Stimulated activated CD4-positive, alpha-beta T cell treated with anti-CD3 and anti-CD28 coated beads, Interleukin-2, amount 100 ng/mL, for 48 hours (primary cell): ENCODE results near the gene MRPL52.
"Not testable (repeated sequence)": the region's sequence is repeated elsewhere in the genome, so short reads cannot be mapped to it uniquely, and the experiment has no call there.

Experiments
- DNase-seq, 2 donors: peaks; one replicate each; pipeline ENCODE4 v3.0.0-alpha.2; 2020

The MRPL52 gene

DNA sequence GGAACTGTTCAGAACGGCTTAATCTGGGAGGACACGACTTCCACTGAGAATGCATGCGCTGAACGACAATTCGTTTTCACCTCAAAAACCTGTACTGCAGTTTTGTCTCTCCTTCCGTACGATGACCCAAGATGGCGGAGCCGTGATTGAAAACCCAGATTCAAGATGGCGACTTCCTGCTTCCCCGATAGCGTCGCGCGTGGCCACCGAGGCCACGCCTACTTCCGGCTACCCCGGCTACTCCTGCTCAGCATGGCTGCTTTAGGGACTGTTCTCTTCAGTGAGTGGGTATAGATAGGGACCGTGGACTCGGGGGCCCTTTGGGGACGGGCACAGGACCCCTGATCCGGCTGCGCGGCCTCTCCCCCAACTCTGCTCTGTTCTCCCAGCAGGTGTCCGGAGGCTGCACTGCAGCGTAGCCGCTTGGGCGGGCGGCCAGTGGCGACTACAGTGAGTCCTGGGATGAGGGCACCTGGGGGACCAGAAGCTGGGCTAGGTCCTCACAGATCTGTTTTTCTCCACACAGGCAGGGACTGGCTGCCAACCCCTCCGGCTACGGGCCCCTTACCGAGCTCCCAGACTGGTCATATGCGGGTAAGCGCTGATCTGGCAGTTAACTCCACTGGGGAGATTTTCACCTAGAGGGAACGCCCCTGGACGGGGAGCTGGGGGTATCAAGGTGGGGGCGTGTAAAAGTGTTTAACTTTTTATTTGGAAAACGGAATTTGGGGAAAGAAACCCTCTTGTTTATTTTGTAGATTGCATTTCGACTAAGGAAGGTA lies at the start of gene MRPL52:
Gene MRPL52, plus strand, starts transcription at position 227 of the 782 bp plus-strand sequence. Its CDS starts 26 bp downstream, at position 253.
- DNase-seq, result peak; percentile 82 to 84

DNA sequence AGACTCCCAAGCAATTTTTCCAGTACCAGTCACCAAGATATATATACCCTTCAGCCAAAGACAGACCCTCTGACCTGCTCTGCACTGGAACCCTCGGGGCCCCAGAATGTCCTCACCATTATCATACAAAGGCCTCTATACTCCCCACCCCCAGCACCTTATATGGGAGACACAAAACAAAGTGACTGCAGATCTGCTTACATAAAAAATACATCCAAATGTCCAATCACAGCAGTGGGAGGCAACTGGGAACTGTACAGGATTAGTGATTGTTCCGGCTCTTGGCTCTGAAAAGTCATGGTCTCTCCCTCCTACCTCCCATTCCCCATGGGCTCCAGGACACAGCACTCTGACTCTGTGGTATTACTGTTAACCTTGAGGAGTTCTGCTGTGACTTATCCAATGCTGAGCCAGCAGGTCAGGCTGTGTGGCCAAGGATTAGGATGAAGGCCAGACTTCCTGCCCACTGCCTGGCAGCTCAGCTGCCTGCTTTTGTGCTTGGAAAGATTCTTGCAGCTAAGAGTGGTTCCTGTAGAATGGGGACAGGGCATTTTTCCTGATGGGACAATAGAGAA lies 49.5 kb upstream of the MRPL52 start:
- no peak for DNase-seq

DNA sequence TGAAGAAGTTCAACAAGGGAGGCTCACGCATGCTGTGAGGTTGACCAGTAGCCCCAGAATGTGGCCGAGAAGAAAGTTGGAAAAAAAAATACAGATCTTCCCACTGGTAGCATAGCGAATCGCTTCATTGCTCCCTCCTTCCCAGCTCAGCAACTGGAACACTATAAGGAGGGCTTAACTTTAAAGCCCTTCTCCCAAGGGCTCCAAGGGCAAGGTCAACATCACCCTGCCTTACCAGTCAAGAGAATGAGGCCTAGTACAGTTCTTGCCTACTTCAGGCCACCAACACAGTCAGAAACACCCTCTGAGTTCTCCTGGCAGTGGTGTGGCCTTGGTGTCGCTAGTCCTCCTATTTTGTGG lies 48.8 kb upstream of the MRPL52 start:
- DNase-seq, result no peak

DNA sequence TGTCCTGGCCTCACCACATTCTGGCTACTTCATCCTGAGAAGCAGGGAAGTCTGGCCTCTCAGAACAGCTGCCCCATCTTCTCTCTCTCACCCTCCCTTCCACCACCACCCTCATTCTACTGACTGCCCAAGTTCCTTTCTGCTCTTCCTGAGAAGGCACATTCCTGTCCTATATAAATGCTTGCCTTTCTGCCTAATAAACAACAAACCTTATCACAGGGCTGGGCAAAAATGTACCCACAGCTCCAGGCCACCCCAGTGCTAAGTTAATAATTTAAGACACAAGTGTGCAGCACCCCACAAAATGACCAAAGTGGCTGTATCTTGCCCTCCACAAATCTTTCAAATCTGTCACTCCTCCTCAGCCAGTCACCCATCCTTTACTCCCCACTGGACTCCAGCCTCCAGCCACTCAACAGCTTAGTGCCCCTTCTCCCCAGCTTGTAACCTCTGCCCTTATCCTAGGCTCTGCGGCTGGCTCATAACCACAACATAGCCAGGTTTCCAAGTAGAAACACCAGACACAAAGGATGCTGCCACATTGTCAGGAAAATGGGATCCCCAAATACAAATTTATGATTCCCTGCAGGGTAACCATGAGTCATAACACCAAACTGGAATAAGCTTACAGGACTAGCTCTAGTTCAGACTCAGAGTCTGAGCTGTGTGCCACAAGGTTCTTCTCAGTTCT lies 48.2 kb upstream of the MRPL52 start:
- DNase-seq, result no peak

DNA sequence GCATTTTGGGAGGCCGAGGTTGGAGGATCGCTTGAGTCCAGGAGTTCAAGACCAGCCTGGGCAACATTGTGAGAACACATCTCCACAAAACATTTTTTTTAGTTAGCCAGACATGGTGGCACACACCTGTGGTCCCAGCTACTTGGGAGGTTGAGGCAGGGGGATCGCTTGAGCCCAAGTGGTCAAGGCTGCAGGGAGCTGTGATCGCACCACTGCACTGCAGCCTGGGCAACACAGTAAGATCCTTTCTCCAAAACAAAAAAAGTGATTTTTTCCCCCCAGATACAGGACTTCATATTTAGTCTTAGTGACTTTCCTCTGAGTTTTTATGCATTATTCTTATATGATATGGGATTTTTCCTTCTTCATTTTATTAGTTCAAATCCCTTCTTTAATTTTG lies 43.0 kb upstream of the MRPL52 start:
- DNase-seq, result no peak

DNA sequence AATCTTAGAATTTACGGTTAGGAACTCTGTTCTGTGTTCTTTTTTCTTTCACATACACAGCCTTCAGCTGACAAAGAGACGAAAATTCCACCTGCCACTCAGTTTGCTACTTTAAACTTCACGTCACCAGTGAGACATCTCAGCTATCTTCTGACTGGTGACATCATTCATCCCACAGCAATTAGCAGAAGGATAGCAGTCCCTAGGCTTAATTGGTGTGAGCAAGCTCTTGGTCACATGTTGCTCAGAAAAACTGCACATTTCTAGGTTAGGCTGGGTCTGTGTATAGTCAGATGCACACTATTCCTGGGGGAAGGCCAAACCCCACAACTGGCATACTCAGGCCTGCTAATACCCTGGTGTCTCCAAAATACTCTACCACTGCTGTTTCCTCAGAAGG lies 38.4 kb upstream of the MRPL52 start:
- DNase-seq, result no peak

DNA sequence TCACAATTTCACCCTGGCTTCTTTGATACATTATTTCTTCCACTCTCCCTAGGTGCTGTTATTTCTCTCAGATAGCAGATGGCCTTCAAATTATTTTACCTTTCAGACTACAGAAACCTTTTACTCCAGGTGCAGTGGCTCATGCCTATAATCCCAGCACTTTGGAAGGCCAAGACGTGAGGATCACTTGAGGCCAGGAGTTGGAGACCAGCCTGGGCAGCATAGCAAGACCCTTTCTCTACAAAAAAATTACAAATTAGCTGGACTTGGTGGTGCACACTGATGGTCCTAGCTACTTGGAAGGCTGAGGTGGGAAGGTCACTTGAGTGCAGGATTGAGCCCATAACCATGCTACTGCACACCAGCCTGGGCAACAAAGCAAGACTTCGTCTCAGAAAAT lies 37.5 kb upstream of the MRPL52 start:
- DNase-seq, result no peak

DNA sequence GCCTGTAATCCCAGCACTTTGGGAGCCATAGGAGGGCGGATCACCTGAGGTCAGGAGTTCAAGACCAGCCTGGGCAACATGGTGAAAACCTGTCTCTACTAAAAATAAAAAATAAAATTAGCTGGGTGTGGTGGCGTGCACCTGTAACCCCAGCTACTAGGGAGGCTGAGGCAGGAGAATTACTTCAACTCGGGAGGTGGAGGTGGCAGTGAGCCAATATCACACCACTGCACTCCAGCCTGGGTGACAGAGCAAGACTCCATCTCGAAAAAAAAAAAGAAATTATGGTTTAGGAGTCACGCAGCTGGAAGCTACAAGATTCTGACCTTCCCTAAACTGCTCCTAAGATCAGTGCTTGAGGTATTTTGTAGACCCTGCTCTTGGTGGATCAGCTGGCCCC lies 36.1 kb upstream of the MRPL52 start:
- not testable (repeated sequence) for DNase-seq

DNA sequence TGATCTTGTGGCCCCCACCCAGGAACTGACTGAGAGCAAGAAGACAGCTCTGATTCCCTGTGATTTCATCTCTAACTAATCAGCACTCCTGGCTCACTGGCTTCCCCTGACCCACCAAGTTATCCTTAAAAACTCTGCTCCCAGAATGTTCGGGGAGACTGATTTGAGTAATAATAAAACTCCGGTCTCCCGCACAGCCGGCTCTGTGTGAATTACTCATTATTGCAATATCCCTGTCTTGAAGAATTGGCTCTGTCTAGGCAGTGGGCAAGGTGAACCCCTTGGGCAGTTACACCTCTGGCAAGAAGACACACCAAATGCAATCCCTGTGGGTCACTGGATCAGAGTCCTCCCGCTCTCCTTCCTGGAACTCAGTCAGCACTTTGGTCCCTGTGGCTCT lies 35.7 kb upstream of the MRPL52 start:
- no peak for DNase-seq

DNA sequence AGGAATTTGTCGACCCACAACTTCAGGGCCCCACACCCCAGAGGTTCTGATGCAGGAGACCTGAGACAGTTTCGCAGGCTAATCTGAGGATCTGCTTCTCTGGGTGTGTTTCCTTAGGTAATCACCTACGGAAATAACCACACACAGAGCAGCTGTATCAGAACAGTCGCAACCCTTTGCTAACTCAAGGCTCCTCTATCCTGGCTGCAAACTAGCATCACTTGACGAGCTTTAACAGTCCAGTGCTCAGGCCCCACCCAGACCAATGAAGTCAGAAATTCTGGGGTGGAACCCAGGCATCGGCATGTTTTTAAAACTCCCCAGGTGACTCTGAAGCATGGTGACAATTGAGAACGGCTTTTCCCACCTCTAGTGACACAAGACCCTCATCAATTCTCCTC lies 35.1 kb upstream of the MRPL52 start:
- DNase-seq, result no peak

DNA sequence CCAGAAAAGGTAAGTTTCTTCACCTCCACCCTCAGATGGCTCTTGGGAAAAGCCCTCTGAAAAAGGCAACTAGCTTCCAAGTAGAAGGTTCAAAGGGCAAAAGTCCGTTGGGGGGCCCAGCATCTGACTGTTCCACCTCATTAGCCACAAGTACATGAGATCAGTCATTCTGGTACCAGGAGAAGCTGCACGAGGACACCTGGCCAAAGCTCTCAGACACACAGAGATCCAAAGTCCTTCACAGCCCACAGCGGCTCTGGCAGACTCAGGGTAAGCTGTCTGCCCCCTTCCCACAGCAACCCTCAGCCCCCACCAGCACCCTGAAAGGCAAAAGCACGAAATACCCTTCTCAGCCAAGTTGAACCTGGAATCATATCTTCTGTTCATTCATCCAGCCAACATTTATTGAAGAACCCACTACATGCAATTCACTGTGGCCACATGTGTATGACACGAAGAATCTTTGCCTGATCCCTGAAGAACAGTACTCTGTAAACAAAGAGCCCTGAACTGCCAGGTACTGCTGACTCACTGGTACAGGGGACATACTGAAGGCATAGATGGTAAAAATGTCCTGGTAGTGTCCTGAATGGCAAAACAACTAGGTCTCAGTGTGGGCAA lies 33.5 kb upstream of the MRPL52 start:
- DNase-seq, result no peak

DNA sequence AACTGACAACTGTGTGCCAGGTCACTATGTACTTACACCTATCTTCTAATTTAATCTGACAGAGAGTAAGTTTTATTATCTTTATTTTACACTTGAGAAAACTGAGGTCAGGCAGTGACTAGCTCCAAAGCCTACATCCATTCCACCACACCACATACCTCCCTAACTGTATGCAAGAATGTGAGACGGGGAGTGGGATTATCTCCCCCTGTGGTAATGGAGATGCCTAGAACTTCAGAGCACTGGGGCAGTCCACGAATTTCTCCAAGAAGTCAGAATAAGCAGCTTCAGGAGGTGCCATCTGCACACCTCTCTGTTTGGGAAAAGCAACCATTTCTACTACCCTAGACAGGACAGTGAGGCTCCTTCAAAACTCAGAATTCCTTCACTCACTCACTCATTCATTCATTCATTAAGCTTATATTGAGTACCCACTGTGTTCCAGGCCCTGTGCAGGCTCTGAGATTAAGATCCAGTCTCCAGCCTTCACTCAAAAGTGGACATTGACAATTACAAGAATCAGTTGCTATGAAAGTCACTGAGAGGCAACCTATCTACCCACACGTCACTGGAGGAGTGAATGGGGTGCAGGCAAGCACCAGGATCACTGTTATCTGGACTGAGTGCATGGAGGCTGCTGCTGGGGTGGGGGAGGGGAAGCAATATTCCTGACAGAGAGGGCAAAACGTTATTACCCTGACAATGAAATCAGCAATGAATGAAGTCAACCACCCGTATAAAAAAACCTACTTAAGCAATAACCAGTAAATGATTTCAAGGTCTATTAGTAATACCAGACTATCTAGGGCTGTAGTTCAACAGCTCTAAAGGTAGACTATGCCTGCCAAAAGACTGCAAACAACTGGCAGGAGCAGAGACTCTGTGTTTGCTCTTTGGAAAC lies 32.4 kb upstream of the MRPL52 start:
- DNase-seq, result no peak

DNA sequence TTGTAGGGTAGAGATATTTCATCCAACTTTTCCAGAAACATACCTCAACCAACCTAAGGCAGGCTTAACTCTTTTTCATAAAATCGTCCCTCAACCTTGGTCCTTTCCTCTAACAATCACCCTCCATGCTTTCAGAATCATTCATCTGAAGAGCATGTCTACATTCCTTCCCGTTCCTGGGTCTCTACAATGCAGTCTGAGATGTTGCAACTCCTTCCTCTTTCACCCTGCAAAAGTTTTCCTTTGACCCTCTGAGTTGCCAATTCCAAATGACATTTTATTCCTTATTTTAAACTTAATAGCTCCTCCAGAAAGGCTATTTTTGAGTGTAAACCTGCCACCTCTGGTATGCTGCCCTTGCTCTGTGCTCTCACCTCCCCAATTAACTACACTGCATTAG lies 31.2 kb upstream of the MRPL52 start:
- DNase-seq, result no peak

DNA sequence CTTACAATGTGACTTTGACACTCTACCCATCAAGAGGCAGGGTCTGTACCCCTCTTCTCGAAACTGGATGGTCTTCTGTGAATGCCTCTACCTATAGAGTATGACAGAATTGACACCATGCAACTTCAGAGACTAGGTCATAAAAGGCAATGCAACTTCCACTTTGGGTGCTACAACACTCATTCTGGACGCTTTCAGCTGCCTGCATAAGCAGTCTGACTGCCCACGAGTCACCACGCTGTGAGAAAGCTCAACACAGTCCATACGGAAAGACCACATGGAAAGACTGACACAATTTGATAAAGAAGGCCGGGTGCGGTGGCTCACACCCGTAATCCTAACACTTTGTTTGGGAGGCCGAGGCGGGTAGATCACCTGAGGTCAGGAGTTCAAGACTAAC lies 29.3 kb upstream of the MRPL52 start:
- no peak for DNase-seq

DNA sequence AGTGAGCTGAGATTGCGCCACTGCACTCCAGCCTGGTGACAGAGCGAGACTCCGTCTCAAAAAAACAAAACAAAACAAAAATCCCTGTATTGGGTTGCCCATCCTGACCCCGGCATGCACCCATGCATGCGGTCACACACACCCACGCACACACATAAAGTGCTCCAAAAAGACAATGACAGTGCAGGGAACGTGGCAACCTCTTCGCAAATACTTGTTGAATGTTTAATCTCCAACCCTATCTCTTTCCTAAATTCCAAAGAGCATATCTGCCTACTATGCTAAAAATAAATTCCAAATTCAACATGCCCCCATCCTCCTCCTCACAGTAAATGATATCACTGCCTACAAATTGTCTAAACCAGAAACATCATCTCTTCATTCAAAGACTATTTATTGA lies 28.0 kb upstream of the MRPL52 start:
- no peak for DNase-seq

DNA sequence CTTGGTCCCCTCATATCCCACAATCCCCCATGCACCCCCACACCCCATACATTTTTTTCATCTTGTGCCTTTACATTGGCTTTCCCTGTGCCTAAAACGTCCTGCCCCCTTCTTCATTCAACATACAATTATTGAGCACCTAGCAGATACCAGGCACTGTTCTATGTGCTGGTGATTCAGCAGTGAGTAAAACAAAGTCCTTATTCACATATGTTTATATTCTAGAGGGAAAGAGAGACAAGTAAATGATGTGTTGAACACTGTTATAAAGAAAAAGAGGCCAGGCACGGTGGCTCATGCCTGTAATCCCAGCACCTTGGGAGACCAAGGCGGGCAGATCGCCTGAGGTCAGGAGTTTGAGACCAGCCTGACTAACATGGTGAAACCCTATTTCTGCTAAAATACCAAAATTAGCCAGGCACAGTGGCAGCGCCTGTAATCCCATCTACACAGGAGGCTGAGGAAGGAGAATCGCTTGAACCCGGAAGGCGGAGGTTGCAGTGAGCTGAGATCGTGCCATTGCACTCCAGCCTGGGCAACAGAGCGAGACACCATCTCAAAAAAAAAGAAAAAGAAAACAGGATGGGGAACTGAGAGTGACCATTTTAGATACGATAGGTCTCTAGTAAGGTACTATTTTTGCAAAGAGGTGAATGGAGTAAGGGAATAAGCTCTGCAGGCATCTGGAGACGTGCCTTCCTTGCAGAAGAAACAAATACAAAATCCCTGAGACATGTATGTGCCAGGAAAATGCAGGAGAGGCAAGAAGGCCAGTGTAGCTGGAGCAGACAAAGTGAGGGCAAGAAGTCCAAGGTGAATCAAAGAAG lies 26.6 kb upstream of the MRPL52 start:
- no peak for DNase-seq

DNA sequence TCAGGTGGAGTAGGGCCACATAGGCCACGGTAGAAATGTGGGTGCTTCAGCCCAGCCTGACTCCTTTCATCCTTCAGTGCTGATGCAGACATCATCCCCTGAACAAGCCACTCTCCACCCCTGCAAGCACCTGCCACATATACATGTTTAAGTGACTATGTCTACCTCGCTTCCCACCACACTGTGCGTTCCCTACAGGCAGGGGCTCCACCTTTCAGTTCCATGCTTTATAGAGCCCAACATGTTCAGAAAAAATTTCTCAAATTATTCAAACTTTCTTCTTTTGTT lies 26.1 kb upstream of the MRPL52 start:
- DNase-seq, result no peak

DNA sequence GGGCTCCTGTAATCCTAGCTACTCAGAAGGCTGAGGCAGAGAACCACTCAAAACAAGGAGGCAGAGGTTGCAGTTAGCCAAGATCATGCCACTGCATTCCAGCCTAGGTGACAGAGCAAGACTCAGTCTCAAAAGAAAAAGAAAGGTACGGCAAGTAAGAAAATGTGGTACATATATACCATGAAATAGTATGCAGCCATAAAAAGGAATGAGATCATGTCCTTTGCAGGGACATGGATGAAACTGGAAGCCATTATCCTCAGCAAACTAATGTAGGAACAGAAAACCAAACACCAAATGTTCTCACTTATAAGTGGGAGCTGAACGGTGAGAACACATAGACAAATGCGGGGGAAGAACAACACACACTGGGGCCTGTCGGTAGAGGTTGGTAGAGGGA lies 24.5 kb upstream of the MRPL52 start:
- DNase-seq, result not testable (repeated sequence)

DNA sequence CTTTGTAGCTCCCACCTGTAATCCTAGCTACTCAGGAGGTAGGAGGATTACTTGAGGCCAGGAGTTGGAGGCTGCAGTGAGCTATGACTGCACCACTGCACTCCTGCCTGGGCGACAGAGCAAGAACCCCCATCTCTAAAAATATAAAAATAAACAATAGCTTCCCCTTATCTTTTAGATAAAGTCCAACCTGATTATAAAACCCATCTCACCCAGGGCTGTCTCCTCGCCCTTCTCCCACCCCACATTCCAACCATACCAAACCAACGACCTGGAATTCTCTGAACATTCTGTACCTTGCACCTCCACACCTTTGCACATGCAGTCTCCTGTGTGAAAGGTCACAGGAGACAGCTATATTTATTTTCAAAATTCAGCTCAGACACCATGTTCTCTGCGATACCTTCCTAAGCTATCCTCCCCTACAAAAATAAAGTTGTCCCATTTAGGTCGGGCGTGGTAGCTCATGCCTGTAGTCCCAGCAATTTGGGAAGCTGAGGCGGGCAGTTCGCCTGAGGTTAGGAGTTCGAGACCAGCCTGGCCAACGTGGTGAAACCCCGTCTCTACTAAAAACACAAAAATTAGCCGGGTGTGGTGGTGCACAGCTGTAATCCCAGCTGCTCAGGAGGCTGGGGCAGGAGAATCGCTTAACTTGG lies 22.1 kb upstream of the MRPL52 start:
- no peak for DNase-seq

DNA sequence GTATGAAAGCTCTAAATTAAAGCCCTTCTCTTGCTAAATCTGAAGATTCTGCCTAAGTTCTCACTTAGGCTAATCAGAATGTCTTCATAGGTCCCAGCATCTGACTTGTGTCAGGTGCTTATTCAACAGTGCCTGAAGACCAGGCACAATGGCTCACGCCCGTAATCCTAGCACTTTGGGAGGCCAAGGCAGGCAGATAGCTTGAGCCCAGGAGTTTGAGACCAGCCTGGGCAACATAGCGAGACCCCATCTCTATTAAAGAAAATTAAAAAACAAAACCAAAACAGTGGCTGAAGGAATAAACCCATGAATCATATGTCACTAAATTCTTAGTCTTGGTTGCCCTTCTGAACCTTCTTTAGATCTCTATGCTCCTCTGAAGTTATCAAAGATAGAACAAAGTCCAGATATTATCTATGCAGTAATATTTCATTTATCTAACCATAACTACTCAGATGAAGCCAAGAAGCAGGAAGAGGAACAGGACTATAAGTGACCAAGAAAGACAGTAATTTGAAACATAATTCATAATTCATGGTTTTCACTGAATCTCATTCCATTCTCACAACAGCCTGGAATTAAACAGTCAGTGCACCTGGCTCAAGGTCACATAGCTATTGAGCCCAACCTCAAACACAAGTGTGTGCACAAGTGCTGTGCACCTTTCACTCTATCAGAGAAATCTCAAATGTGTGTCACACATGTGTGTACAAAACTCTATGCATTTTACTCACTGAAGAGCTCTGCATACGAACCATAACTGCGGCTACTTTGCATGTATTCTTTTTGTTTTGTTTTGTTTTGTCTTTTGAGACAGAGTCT lies 21.1 kb upstream of the MRPL52 start:
- DNase-seq, result no peak

DNA sequence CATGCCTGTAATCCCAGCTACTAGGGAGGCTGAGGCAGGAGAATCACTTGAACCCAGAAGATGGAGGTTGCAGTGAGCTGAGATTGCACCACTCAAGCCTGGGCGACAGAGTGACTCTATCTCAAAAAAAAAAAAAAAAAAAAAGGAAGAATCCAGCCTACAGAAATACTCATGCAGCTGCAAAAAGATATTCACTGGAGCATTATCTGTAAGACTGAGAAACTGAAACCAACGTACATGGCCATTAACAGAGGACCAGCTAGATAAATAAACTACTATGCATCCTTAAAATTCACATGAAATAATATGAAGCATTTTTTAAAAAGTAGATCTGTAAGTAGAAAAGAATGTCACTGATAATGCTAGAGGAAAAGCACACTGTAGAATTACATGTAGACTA lies 18.0 kb upstream of the MRPL52 start:
- no peak for DNase-seq
